HFFc6 (cell line): ENCODE measurements around the gene KNDC1. TPM values are rescaled to one million over a fixed set of nuclear protein-coding genes. Genes with fewer than 3 reads are reported as not detected.
A peak's percentile ranks its signal among the peaks of the same experiment; 100 is the strongest.
"Not testable (repeated sequence)": the region's sequence is repeated elsewhere in the genome, so short reads cannot be mapped to it uniquely, and the experiment has no call there.

ENCODE experiments used
- DNase-seq: peaks from one replicate; pipeline ENCODE4 v3.0.0-alpha.2; 2018
- H3K27ac Mint-ChIP-seq: 2 replicates; pipeline ENCODE4 v1.8.0; 2020; ENCODE audit warnings: mild to moderate bottlenecking, mixed read lengths
- H3K27me3 Mint-ChIP-seq: 2 replicates; pipeline ENCODE4 v1.8.0; 2021; ENCODE audit warnings: mild to moderate bottlenecking, moderate library complexity, mixed read lengths; ENCODE audit not compliant: insufficient read depth
- H3K36me3 Mint-ChIP-seq: 2 replicates; pipeline ENCODE4 v1.8.0; 2021; ENCODE audit warnings: low read depth, mixed read lengths
- H3K4me1 Mint-ChIP-seq: 2 replicates; pipeline ENCODE4 v1.8.0; 2020; ENCODE audit warnings: low read depth, mixed read lengths
- H3K4me3 Mint-ChIP-seq: 2 replicates; pipeline ENCODE4 v1.8.0; 2020; ENCODE audit warnings: mild to moderate bottlenecking, moderate library complexity, mixed read lengths
- H3K9me3 Mint-ChIP-seq: 2 replicates; pipeline ENCODE4 v1.8.0; 2020; ENCODE audit warnings: mild to moderate bottlenecking, mixed read lengths
- total RNA-seq, 6 experiments: library from RNA; stranded (reverse); fragmentation: NEBNext Ultra II Directional; extraction: Animal tissue kit (Norgen Biotek cat#: 25700); gene quantifications; 2 replicates in 1 of 6; 3 replicates in 5 of 6; pipeline ENCODE4 v1.2.3, GENCODE V29; 2021
- TF ChIP-seq, protein P1 (sequence below): fragments of 200-600 bp; sonication (generic); IDR thresholded peaks from 2 replicates; pipeline ENCODE4 v1.5.0; 2021; ENCODE audit warnings: antibody characterized with exemption, mild to moderate bottlenecking

KNDC1 gene
- total RNA-seq, 6 experiments from 2014 or later = 0.05 to 1.00 (median 0.28) TPM; not detected in 3

DNA sequence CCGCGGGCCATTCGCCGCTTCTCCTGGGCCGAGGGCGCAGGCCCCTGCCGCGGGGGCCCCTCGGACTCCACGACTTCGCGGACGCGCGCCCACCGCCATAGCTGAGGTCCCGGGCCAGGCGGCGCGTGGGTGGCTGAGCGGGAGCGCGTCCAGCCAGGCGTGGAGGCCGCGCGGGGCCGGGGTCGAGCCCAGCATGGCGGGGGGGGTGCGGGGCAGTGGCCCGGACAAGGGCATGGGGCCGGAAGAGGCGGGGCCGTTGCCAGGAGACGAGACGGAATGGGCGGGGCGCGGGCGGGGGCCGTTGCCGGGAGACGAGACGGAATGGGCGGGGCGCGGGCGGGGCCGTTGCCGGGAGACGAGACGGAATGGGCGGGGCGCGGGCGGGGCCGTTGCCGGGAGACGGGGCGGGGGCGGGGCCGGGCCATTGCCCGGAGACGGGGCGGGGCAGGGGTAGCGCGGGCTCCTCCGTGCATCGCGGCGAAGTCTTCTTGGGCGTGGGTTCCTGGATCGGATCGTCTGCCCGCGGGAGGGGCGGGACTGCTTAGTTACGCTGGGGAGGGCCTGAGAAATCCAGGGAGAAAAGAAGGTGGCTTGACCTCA, 101.8 kb downstream of the KNDC1 start:
- peak overlapping the region; percentile 82 for H3K4me3 Mint-ChIP-seq
- peak overlapping the region; percentile 80 for H3K27ac Mint-ChIP-seq
- H3K4me1 Mint-ChIP-seq = peaks cover 36% of the 10 kb centered on the region
- H3K36me3 Mint-ChIP-seq = no peaks in the 10 kb centered on the region
- no peaks in the 10 kb centered on the region for H3K9me3 Mint-ChIP-seq
- TF ChIP-seq, protein P1, sequence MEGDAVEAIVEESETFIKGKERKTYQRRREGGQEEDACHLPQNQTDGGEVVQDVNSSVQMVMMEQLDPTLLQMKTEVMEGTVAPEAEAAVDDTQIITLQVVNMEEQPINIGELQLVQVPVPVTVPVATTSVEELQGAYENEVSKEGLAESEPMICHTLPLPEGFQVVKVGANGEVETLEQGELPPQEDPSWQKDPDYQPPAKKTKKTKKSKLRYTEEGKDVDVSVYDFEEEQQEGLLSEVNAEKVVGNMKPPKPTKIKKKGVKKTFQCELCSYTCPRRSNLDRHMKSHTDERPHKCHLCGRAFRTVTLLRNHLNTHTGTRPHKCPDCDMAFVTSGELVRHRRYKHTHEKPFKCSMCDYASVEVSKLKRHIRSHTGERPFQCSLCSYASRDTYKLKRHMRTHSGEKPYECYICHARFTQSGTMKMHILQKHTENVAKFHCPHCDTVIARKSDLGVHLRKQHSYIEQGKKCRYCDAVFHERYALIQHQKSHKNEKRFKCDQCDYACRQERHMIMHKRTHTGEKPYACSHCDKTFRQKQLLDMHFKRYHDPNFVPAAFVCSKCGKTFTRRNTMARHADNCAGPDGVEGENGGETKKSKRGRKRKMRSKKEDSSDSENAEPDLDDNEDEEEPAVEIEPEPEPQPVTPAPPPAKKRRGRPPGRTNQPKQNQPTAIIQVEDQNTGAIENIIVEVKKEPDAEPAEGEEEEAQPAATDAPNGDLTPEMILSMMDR = no peak
- peak; percentile 66 for DNase-seq
- H3K27me3 Mint-ChIP-seq = peaks cover 7% of the 10 kb centered on the region; the same call in 1 of the 2 replicates

DNA sequence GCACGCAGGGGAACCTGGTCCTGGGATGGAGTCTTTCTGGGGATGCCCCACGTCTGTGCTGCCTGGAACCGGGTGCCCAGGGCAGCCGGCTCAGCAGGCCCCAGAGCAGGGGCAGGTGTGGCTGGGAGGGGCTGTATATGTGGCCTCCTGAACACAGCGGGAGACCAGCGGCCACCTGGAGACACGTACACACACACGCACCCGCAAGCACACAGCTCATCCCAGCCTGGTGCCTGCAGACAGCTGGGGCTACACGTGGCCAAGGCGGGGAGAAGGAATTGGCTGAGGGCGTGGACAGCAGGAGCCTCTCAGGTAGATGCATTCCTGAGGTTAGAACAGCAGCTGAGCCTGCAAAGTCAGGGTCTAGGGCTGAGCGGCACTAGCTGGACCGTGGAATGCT, 102.7 kb downstream of the KNDC1 start:
- DNase-seq = no peak
- H3K4me1 Mint-ChIP-seq = peaks cover 29% of the 10 kb centered on the region
- H3K4me3 Mint-ChIP-seq = peak overlapping the region; percentile 69; the same call in 1 of the 2 replicates
- H3K27me3 Mint-ChIP-seq = peaks cover 4% of the 10 kb centered on the region; the same call in 1 of the 2 replicates
- TF ChIP-seq, protein P1 = no peak
- no peak overlapping the region for H3K27ac Mint-ChIP-seq
- H3K36me3 Mint-ChIP-seq = no peaks in the 10 kb centered on the region
- no peaks in the 10 kb centered on the region for H3K9me3 Mint-ChIP-seq

- peaks cover 4% of the 10 kb centered on the region; the same call in 1 of the 2 replicates for H3K27me3 Mint-ChIP-seq
- peaks cover 28% of the 10 kb centered on the region for H3K4me1 Mint-ChIP-seq
- no peak overlapping the region for H3K27ac Mint-ChIP-seq
- TF ChIP-seq, protein P1 = no peak
- H3K9me3 Mint-ChIP-seq = no peaks in the 10 kb centered on the region
- no peak overlapping the region for H3K4me3 Mint-ChIP-seq
- H3K36me3 Mint-ChIP-seq = no peaks in the 10 kb centered on the region
- DNase-seq = no peak
These were observed 103.7 kb downstream of the KNDC1 start for GRCh38 chr10:133263674-133264073.

GRCh38 chr10:133264461-133264860, 104.4 kb downstream of the KNDC1 start:
- Mint-ChIP-seq H3K4me1 (peaks cover 22% of the 10 kb centered on the region), H3K27me3 (no peaks in the 10 kb centered on the region; the same call in 1 of the 2 replicates), H3K36me3 (no peaks in the 10 kb centered on the region), H3K4me3 (no peak overlapping the region), H3K27ac (no peak overlapping the region), H3K9me3 (no peaks in the 10 kb centered on the region)
- DNase-seq = no peak
- TF ChIP-seq, protein P1 = no peak

GRCh38 chr10:133265052-133265451, 105.0 kb downstream of the KNDC1 start:
- not testable (repeated sequence) for H3K9me3 Mint-ChIP-seq, DNase-seq, H3K4me3 Mint-ChIP-seq, H3K36me3 Mint-ChIP-seq, H3K27ac Mint-ChIP-seq, H3K27me3 Mint-ChIP-seq
- H3K4me1 Mint-ChIP-seq = peaks cover 16% of the 10 kb centered on the region

GRCh38 chr10:133266056-133266795, 106.2 kb downstream of the KNDC1 start:
- TF ChIP-seq, protein P1 = no peak
- peaks cover 4% of the 10 kb centered on the region; the same call in 1 of the 2 replicates for H3K4me1 Mint-ChIP-seq
- H3K27me3 Mint-ChIP-seq = no peaks in the 10 kb centered on the region; the same call in 1 of the 2 replicates
- H3K36me3 Mint-ChIP-seq = no peaks in the 10 kb centered on the region
- no peaks in the 10 kb centered on the region for H3K9me3 Mint-ChIP-seq
- no peak overlapping the region for H3K4me3 Mint-ChIP-seq
- DNase-seq = no peak
- no peak overlapping the region for H3K27ac Mint-ChIP-seq
